HG02973 (cell line): ENCODE data around the gene NDP.

Experiments
- ATAC-seq: cut with Tn5 transposase; IDR thresholded peaks from one replicate; pipeline ENCODE4 v1.9.1; 2021; ENCODE audit warnings: moderate library complexity; ENCODE audit not compliant: unreplicated experiment

NDP gene, protein sequence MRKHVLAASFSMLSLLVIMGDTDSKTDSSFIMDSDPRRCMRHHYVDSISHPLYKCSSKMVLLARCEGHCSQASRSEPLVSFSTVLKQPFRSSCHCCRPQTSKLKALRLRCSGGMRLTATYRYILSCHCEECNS

GRCh38 chrX:43973249-43974099, at the start of gene NDP:
Gene NDP (minus strand): TSS chrX:43973390. CDS start chrX:43958645, 14,745 bp downstream.
- no peak for ATAC-seq

DNA sequence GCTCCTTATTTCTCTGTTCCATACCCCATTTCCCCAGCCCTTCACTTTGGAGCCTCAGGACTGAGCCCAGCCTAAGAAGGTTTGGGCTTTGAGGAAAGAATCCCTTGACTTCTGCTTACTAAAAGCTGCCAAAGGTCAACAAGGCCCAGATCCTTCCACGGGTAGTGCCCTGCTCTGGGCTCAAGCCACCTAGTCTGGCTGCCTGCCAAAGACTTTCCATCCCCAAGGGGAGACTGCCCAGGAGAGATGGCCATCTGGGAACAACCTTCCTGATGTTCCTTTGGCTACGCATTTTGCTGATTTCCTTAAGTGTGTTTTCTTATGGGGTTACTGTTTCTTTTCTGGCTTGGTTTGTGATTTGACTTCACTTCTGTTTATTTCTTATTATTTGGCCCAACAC, 49.8 kb upstream of the NDP start:
- ATAC-seq = no peak

DNA sequence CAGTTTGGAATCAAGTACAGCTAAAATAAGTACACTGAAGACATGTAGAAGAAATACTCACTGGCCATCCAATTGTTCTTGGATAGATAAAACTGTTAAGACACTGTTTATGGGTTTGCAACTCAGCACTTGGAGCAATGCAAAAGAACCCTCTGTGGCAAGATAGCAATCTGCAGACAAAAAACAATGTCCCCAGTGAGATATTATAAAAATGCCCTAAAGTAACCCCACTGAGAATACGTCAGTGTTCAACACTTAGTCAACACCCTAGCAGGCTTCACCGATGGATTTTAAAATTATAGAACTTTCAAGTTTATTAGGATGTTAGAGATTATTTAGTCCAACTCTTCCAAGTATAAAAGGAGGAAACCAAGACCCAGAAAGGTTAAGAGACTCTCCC, 47.5 kb upstream of the NDP start:
- no peak for ATAC-seq

- no peak for ATAC-seq
These were observed 46.7 kb upstream of the NDP start for GRCh38 chrX:44019911-44020310.

GRCh38 chrX:44017676-44018075, 44.5 kb upstream of the NDP start:
- no peak for ATAC-seq

DNA sequence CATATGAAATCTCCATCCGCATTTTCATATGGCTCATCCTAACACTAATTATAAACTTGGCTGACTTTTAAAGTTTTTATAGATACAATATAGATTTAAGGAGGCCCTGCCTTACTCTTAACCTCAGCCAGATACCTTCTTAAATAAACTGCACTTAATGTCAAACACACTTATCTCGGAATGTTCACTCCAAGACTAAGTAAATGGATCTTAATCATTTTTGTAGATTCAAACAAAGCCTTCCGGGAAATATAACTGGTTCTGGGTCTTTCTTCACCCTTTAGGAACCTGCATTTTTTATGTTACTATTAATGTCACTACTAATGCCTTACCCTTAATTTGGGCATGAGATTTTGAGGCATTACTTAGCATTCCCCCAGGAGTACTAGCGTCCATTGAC, 43.7 kb upstream of the NDP start:
- no peak for ATAC-seq

GRCh38 chrX:44012484-44013096, 39.4 kb upstream of the NDP start:
- ATAC-seq = no peak

DNA sequence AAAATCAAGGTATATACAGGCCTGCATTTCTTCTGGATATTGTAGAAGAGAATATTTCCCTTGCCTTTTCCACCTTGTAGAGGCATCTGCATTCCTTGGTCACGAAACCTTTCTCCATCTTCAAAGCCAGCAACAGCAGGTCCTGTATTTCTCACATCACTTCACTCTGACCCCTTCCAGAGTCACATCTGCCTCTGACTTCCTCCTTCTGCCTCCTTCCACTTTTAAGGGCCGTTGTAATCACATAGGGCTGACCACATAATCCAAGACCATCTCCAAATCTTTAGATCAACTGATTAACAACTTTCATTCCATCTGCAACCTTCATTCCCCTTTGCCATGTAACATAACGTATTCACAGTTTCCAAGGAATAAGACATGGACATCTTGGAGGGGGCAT, 38.3 kb upstream of the NDP start:
- ATAC-seq = no peak

DNA sequence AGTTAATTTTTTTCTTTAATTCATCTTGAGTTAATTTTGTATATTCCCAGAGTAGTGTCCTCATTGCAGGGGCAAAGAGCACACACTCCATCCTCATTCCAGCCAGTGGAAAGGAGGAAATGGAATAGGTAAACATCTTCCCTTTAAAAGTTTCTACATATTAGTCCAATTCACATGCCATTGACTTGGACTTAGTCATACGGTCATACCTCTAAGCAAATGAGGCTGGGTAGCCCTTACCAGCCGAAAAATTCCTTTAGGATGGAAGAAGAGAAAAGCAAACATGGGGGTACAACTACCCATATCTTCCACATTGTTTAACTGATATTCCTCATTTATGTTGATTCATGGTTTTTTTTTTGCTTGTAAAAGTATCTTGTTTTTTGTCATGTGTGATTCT, 37.4 kb upstream of the NDP start:
- no peak for ATAC-seq

- no peak for ATAC-seq
These were observed 32.9 kb upstream of the NDP start for GRCh38 chrX:44006081-44006480.

DNA sequence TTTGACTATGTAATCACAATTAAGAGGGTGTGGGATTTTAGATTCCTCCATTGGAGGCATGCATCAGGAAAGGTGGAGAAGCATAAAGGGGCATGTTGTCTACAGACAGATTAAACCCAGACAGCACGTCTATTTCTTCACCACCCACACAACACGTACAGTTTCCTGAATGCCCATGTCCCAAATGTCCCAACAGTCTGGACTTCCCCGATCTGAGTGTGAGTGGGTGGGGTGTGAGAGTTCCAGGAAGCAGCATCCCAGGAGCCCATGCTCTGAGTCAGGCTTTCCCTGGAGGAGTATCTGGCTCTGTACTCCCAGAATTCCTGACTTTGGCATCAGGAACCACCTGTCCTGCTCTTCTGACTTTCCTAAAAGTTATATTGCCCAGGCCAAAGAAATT, 30.8 kb upstream of the NDP start:
- ATAC-seq = no peak

GRCh38 chrX:44002567-44002966, 29.4 kb upstream of the NDP start:
- no peak for ATAC-seq

DNA sequence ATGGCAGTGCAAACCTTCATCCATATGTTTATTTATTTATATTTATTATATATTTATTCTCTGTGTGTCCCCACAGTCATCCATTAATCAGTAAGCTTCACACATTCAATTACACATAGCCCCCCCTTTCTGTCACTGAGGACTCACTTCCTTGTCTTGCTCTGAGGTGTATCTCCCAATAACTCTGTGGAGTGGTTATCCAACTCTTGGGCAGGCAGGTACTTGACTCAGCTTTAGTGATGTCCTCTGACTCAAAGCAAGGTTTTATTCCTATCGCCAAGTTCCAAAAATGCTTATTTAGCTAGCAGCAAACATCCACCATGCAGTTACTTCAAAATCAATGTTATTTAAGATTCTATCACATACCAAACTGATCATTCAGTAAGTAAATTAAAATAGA, 25.2 kb upstream of the NDP start:
- ATAC-seq = no peak

DNA sequence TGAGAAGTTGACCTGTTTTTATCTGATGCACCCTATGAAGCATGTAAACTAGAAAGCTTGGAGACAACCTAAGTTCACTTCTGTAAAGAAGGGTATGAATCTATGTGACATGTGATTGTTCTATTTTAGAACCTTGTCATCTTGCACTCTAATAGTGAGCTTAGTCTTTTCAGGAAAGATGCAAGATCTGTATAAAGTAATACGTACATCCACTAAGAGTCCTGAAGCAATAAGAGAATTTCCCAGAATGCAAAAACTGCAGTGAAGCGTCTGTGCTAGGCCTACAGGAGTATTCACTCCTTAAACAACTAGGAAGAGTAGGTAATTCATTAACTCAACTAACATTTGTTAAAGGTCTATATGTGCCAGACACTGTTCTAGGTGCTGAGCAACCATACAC, 23.3 kb upstream of the NDP start:
- no peak for ATAC-seq

DNA sequence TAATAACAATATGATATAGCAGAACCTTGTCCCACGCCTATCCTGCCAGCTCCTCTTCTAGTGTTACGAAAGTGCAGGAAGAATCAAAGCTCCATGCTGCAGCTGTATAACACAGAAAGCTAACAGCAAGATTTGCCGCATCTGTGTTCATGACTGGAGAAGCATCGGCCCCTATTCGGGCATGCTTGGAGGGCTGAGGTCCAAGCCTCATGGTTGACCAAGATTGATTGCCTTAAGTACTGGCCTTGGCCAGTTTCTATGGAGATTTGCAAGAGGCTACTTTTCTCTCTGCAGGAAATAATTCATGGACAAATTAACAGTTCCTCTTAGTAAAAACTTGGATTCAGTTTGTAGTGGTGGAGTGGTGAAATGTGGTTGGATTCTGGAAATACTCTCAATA, 12.9 kb upstream of the NDP start:
- ATAC-seq = no peak

DNA sequence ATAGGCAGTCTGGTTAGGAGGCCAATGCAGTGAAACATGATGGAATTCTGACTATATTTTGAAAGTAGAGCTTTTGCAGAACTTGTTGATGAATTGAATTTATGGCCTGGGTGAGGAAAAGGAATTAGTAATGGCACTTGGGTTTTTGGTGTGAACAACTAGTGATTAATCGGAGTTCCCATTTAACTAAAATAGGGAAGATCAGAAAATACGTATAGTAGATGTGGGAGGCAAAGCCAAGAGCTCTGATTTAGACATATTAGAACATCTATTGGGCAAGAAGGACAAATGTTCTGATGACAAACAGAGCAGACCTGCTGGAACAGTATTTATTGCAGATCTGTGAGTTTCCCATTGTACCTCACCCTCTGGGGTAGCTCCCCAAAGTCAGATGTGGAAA, 12.3 kb upstream of the NDP start:
- no peak for ATAC-seq

DNA sequence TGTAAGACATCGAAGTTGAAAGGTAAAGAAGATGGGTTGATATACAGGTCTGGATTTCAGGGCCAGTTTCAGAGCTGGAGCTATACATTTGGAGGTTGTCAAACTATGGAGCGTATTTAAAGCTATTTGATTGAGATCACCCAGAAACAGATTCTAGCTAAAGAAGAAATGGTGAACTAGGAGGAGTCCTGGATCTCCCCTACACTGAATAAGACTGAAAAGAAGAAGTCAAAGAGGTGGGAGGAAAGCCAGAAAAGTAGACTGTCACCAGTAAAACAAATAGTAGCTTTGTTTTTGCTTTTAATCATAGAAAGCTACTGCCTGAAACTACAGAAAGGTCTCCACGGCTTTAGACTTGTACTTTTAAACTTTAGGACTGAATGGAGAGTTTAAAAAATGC, 5.0 kb upstream of the NDP start:
- no peak for ATAC-seq

GRCh38 chrX:43976205-43976604, 3.0 kb upstream of the NDP start:
- no peak for ATAC-seq

DNA sequence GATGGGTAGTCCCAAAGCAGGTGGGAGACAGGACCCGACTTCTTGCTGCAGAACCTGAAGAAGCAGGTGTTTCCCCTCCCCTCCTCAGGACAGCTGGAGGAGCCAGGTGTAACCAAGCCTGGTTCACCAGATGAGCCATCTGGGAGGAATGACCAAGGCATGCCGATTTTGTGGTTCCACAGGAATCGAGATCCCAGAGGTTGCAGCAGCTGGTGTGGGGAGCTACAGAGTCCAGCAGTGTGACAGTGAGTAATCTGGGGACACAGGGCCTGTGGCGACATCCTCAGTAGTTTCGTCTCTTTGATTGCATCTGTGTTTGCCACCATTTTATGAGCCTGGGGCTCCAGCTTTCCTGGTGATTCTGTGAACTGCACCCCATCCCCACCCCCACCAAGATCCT, 2.6 kb upstream of the NDP start:
- no peak for ATAC-seq

GRCh38 chrX:43974741-43975465, 1.7 kb upstream of the NDP start:
- ATAC-seq = no peak

- ATAC-seq = no peak
These were observed 898 bp upstream of the NDP start for GRCh38 chrX:43974100-43974475.
